ENCODE data around the gene SKIDA1.

SKIDA1 gene

DNA sequence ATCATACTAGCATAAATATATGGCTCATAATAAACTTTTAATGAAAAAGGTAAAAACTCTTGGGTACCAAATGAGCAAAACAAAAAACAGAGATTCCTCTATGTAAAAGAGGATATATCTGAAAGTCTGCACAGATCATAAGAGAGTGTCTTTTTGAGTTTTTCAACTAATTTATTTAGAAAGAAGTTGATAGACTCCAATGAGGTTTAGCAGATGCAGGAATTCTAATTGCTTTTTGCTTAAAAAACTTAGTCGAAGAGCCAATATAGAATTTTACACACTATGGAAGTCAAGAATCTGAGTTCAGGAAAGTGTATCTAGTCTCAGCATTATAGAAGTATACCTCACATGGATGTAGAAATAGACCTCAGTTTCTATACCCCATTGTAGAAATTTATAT, 5.2 kb upstream of the SKIDA1 start:
- no peak overlapping the region for H3K9ac ChIP-seq (ENCODE audit: low read length)
- 0 out of 2 replicates have a peak, but pooled peaks cover 2% of the 10 kb centered on the region for H3F3A ChIP-seq (ENCODE audit: insufficient read depth, low read length)
- no peaks in the 10 kb centered on the region for H4K20me1 ChIP-seq (ENCODE audit: insufficient read depth, low read length)
- peaks cover 4% of the 10 kb centered on the region for H3K79me2 ChIP-seq (ENCODE audit: insufficient read depth, low read length)
- no peak overlapping the region for H3K4me3 ChIP-seq (ENCODE audit: low read depth, low read length, poor library complexity, severe bottlenecking)
- H3K9me3 ChIP-seq (ENCODE audit: low read length) = no peaks in the 10 kb centered on the region
- no peak overlapping the region for H3K27ac ChIP-seq (ENCODE audit: low read depth, low read length, poor library complexity, severe bottlenecking)
- peaks cover 44% of the 10 kb centered on the region for H3K4me1 ChIP-seq (ENCODE audit: insufficient read depth, low read length, severe bottlenecking)
- no peaks in the 10 kb centered on the region for H3K9me2 ChIP-seq (ENCODE audit: low read depth, low read length)
- H3K36me3 ChIP-seq (ENCODE audit: insufficient read depth, low read length) = no peaks in the 10 kb centered on the region
- H3K27me3 ChIP-seq (ENCODE audit: insufficient read depth, low read length) = no peaks in the 10 kb centered on the region
- H3K4me2 ChIP-seq (ENCODE audit: low read length) = no peak overlapping the region
- no peak overlapping the region for H2AFZ ChIP-seq (ENCODE audit: low read length)
- TF ChIP-seq, protein P1, sequence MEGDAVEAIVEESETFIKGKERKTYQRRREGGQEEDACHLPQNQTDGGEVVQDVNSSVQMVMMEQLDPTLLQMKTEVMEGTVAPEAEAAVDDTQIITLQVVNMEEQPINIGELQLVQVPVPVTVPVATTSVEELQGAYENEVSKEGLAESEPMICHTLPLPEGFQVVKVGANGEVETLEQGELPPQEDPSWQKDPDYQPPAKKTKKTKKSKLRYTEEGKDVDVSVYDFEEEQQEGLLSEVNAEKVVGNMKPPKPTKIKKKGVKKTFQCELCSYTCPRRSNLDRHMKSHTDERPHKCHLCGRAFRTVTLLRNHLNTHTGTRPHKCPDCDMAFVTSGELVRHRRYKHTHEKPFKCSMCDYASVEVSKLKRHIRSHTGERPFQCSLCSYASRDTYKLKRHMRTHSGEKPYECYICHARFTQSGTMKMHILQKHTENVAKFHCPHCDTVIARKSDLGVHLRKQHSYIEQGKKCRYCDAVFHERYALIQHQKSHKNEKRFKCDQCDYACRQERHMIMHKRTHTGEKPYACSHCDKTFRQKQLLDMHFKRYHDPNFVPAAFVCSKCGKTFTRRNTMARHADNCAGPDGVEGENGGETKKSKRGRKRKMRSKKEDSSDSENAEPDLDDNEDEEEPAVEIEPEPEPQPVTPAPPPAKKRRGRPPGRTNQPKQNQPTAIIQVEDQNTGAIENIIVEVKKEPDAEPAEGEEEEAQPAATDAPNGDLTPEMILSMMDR (IDR thresholded peaks at IDR 0.05; ENCODE audit: low read length) = no peak
- no peak for TF ChIP-seq EZH2 (IDR thresholded peaks at IDR 0.05; ENCODE audit: borderline replicate concordance, low read length)

DNA sequence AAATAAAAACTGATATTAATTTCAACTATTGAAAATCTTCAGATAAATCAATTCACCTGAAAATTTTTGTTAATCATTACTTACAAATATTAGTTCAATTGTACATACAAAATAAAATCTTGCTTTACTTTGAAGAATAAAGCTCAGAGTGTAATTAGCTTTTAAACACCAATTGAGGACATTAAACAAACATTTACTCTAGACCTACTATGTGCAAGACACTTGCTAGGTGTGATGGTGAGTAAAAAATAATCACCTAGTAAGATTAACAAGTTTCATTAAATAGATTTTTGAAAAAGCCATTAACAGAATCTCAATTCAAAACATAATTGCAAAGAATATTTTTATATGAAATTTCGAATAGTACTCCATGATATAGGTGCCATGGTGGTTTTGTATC, 4.7 kb upstream of the SKIDA1 start:
- no peaks in the 10 kb centered on the region for H4K20me1 ChIP-seq (ENCODE audit: insufficient read depth, low read length)
- no peaks in the 10 kb centered on the region for H3K36me3 ChIP-seq (ENCODE audit: insufficient read depth, low read length)
- H3K4me1 ChIP-seq (ENCODE audit: insufficient read depth, low read length, severe bottlenecking) = peaks cover 44% of the 10 kb centered on the region
- no peak overlapping the region for H3K4me2 ChIP-seq (ENCODE audit: low read length)
- no peak overlapping the region for H3K4me3 ChIP-seq (ENCODE audit: low read depth, low read length, poor library complexity, severe bottlenecking)
- no peaks in the 10 kb centered on the region for H3K9me3 ChIP-seq (ENCODE audit: low read length)
- no peak overlapping the region for H2AFZ ChIP-seq (ENCODE audit: low read length)
- TF ChIP-seq, protein P1 (IDR thresholded peaks at IDR 0.05; ENCODE audit: low read length) = no peak
- no peak for TF ChIP-seq EZH2 (IDR thresholded peaks at IDR 0.05; ENCODE audit: borderline replicate concordance, low read length)
- no peak overlapping the region for H3K9ac ChIP-seq (ENCODE audit: low read length)
- no peaks in the 10 kb centered on the region for H3K9me2 ChIP-seq (ENCODE audit: low read depth, low read length)
- H3K27ac ChIP-seq (ENCODE audit: low read depth, low read length, poor library complexity, severe bottlenecking) = no peak overlapping the region
- H3K79me2 ChIP-seq (ENCODE audit: insufficient read depth, low read length) = no peaks in the 10 kb centered on the region
- H3K27me3 ChIP-seq (ENCODE audit: insufficient read depth, low read length) = no peaks in the 10 kb centered on the region
- H3F3A ChIP-seq (ENCODE audit: insufficient read depth, low read length) = 0 out of 2 replicates have a peak, but pooled peaks cover 2% of the 10 kb centered on the region

DNA sequence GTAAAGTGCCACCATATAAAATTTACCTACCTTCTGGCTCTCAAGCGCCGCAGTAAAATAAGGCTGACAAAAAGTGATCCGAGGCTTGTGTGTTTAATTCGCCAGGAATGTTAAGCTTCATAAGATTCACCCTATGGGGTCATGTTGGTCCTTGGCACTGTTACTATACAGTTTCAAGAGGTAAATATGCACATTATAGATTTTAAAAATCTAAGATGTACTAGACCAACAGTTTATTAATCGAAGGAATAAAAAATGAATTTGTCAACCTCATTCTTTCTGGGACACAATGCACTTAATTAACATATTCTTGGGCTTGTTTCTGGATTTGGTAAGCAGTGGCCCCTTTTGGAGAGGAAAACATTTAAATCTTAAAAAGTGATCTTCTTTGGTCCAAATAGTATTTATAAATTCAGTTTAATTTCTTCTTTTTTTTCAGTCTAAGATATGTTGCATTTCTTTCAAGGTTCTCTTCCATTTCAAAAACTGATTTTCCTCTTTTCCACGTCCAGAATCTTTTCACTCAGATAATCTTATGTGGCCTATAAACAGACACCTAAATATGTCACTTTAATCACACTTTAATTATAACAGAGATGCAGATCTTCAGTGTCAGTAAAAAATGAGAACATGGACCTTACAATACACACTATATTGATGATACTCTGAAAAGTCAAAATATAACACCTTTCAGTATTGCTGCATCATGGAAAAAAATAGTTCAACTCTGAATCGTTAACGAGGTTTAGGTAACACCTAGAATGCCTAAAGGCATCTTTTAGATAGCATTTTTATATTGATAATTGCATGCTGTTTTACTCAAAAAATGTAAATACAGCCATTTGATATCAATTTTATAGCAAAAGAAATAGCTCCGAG, 3.8 kb upstream of the SKIDA1 start:
- 0 out of 2 replicates have a peak, but pooled peaks cover 2% of the 10 kb centered on the region for H3F3A ChIP-seq (ENCODE audit: insufficient read depth, low read length)
- no peak overlapping the region for H3K27ac ChIP-seq (ENCODE audit: low read depth, low read length, poor library complexity, severe bottlenecking)
- no peak overlapping the region for H3K4me3 ChIP-seq (ENCODE audit: low read depth, low read length, poor library complexity, severe bottlenecking)
- no peak overlapping the region for H2AFZ ChIP-seq (ENCODE audit: low read length)
- no peaks in the 10 kb centered on the region for H4K20me1 ChIP-seq (ENCODE audit: insufficient read depth, low read length)
- H3K79me2 ChIP-seq (ENCODE audit: insufficient read depth, low read length) = no peaks in the 10 kb centered on the region
- H3K9me2 ChIP-seq (ENCODE audit: low read depth, low read length) = no peaks in the 10 kb centered on the region
- TF ChIP-seq, protein P1 (IDR thresholded peaks at IDR 0.05; ENCODE audit: low read length) = no peak
- TF ChIP-seq EZH2 (IDR thresholded peaks at IDR 0.05; ENCODE audit: borderline replicate concordance, low read length) = no peak
- H3K9ac ChIP-seq (ENCODE audit: low read length) = no peak overlapping the region
- no peaks in the 10 kb centered on the region for H3K27me3 ChIP-seq (ENCODE audit: insufficient read depth, low read length)
- H3K4me2 ChIP-seq (ENCODE audit: low read length) = no peak overlapping the region
- H3K9me3 ChIP-seq (ENCODE audit: low read length) = no peaks in the 10 kb centered on the region
- no peaks in the 10 kb centered on the region for H3K36me3 ChIP-seq (ENCODE audit: insufficient read depth, low read length)
- H3K4me1 ChIP-seq (ENCODE audit: insufficient read depth, low read length, severe bottlenecking) = peaks cover 50% of the 10 kb centered on the region
